AG04450 (cell line): Measurements from ENCODE around the gene BTAF1. TPM values are rescaled to one million over a fixed set of nuclear protein-coding genes. Genes with fewer than 3 reads are reported as not detected.

Experiments
- CTCF ChIA-PET: fragments of 300-600, 350-600 bp; formaldehyde crosslinking; extraction: SDS; loops from one replicate; lab custom pipeline; 2022; ENCODE audit warnings: antibody characterized with exemption, inconsistent platforms; lab: Charles Lee
- POLR2A ChIA-PET: fragments of 350-600 bp; formaldehyde crosslinking; extraction: SDS; loops from one replicate; lab custom pipeline; 2021; ENCODE audit warnings: antibody characterized with exemption, inconsistent platforms; lab: Yijun Ruan, JAX
- DNase-seq: peaks from one replicate; pipeline ENCODE4 v3.0.0-alpha.2; 2011; ENCODE audit warnings: low read depth, low spot score
- H3K27ac ChIP-seq: one replicate; pipeline ENCODE4 v1.5.1; 2012; ENCODE audit warnings: low read depth, low read length, control low read depth
- H3K27me3 ChIP-seq: one replicate; pipeline ENCODE4 v1.6.0; 2012; ENCODE audit warnings: low read length; ENCODE audit not compliant: control insufficient read depth, insufficient read depth
- H3K4me3 ChIP-seq: 2 replicates; pipeline ENCODE4 v1.5.1; 2011; ENCODE audit warnings: mild to moderate bottlenecking, low read depth, low read length, control low read depth
- H3K9me3 ChIP-seq: 2 replicates; pipeline ENCODE4 v1.5.1; 2012; ENCODE audit warnings: low read length; ENCODE audit not compliant: control insufficient read depth, insufficient read depth
- CTCF ChIP-seq: IDR thresholded peaks from 2 replicates; pipeline ENCODE4 v1.5.1; 2011; ENCODE audit warnings: low read depth, low read length, control low read depth, inconsistent platforms
- polyA plus RNA-seq: library from polyadenylated mRNA; depleted of rRNA; stranded (reverse); fragments of >200 nt; gene quantifications from 2 replicates; pipeline ENCODE4 v1.2.3, GENCODE V29; 2011; rRNA removed
- small RNA-seq: library from RNA; depleted of rRNA; stranded (forward); fragments of <200 nt; gene quantifications from one replicate; pipeline ENCODE3, GENCODE V24; 2012; ENCODE audit warnings: low read depth; ENCODE audit not compliant: insufficient read length

The BTAF1 gene
- polyA plus RNA-seq, 1 experiment = 35.0 TPM

GRCh38 chr10:92076722-92077121, 153.2 kb downstream of the BTAF1 start:
- H3K9me3 ChIP-seq = no peaks in the 10 kb centered on the region
- H3K4me3 ChIP-seq = no peak overlapping the region
- ChIA-PET POLR2A (no interaction called here), CTCF (no interaction called here)
- no peaks in the 10 kb centered on the region for H3K27me3 ChIP-seq
- H3K27ac ChIP-seq = no peak overlapping the region
- no peak for TF ChIP-seq CTCF
- no peak for DNase-seq

GRCh38 chr10:92079003-92079402, 155.4 kb downstream of the BTAF1 start:
- Histone ChIP-seq H3K9me3 (no peaks in the 10 kb centered on the region), H3K27ac (no peak overlapping the region), H3K27me3 (no peaks in the 10 kb centered on the region), H3K4me3 (no peak overlapping the region)
- POLR2A ChIA-PET = no interaction called here
- CTCF ChIA-PET = no interaction called here
- DNase-seq = no peak
- TF ChIP-seq CTCF = no peak

Small RNA genes lying within 50 kb of the gene (small RNA-seq; reads per million reads assigned to genes)
- gene AL359198.2 = not detected
- not detected for gene RF00402

Other genes with a start within 250 kb of the BTAF1 start
- 35.5 and 45.5 TPM in 2 replicates for gene TNKS2, start 125.3 kb upstream of the BTAF1 start, polyA plus RNA-seq
- 0.17 and 0.22 TPM in 2 replicates for gene FGFBP3, start 14.3 kb upstream of the BTAF1 start, polyA plus RNA-seq